KMS-11 (cell line): ENCODE data around the gene MAP7D2.

ENCODE experiments used
- H2AFZ ChIP-seq: fragments of 200-600 bp; sonication (generic); 2 replicates; pipeline ENCODE4 v1.6.1; 2016; ENCODE audit warnings: antibody characterized with exemption, mixed run types, low read depth
- H3K27ac ChIP-seq: fragments of 200-600 bp; sonication (generic); 2 replicates; pipeline ENCODE4 v1.6.1; 2016; ENCODE audit warnings: mild to moderate bottlenecking, mixed run types
- H3K27me3 ChIP-seq: fragments of 200-600 bp; sonication (generic); 2 replicates; pipeline ENCODE4 v1.6.1; 2017; ENCODE audit warnings: mild to moderate bottlenecking, low read depth, mixed run types, moderate library complexity; ENCODE audit not compliant: insufficient read depth
- H3K36me3 ChIP-seq: fragments of 200-600 bp; sonication (generic); 2 replicates; pipeline ENCODE4 v1.6.1; 2017; ENCODE audit warnings: mild to moderate bottlenecking, mixed run types; ENCODE audit not compliant: insufficient read depth
- H3K4me1 ChIP-seq: fragments of 200-600 bp; sonication (generic); 2 replicates; pipeline ENCODE4 v1.6.1; 2016; ENCODE audit warnings: mild to moderate bottlenecking, low read depth, mixed run types; ENCODE audit not compliant: poor library complexity, severe bottlenecking
- H3K4me2 ChIP-seq: fragments of 200-600 bp; sonication (generic); 2 replicates; pipeline ENCODE4 v1.7.0; 2016; ENCODE audit warnings: mild to moderate bottlenecking, mixed run types
- H3K4me3 ChIP-seq: fragments of 200-600 bp; sonication (generic); IDR thresholded peaks from 2 replicates; pipeline ENCODE4 v1.6.1; 2017; ENCODE audit warnings: low read depth, low read length, mixed read lengths; ENCODE audit not compliant: insufficient read depth
- H3K79me2 ChIP-seq: fragments of 200-600 bp; sonication (generic); 2 replicates; pipeline ENCODE4 v1.6.1; 2016; ENCODE audit warnings: low read depth, mixed run types; ENCODE audit not compliant: insufficient read depth
- H3K9ac ChIP-seq: fragments of 200-600 bp; sonication (generic); 2 replicates; pipeline ENCODE4 v1.6.1; 2016; ENCODE audit warnings: mild to moderate bottlenecking, mixed run types
- H4K20me1 ChIP-seq: fragments of 200-600 bp; sonication (generic); 2 replicates; pipeline ENCODE4 v1.6.1; 2016; ENCODE audit warnings: mild to moderate bottlenecking, mixed run types; ENCODE audit not compliant: insufficient read depth
- CTCF ChIP-seq: fragments of 200-600 bp; sonication (generic); conservative IDR thresholded peaks from 2 replicates; pipeline ENCODE4 v1.6.1; 2017; ENCODE audit warnings: low read depth, mild to moderate bottlenecking, antibody characterized with exemption, low read length, moderate library complexity, mixed read lengths

The MAP7D2 gene

GRCh38 chrX:20032201-20032600 lies 84.5 kb downstream of the MAP7D2 start:
- no peak for TF ChIP-seq CTCF
- Histone ChIP-seq H3K4me3 (no peak overlapping the region), H3K9ac (no peak overlapping the region), H3K27ac (no peak overlapping the region), H3K4me1 (peaks cover 26% of the 10 kb centered on the region), H4K20me1 (no peaks in the 10 kb centered on the region), H3K4me2 (no peak overlapping the region), H3K36me3 (no peaks in the 10 kb centered on the region), H3K27me3 (no peaks in the 10 kb centered on the region), H2AFZ (no peak overlapping the region), H3K79me2 (no peaks in the 10 kb centered on the region)

GRCh38 chrX:20029728-20030127 lies 87.0 kb downstream of the MAP7D2 start:
- no peak overlapping the region for H3K4me3 ChIP-seq
- peak overlapping the region; percentile 88 for H3K4me2 ChIP-seq
- no peaks in the 10 kb centered on the region for H4K20me1 ChIP-seq
- no peak overlapping the region for H3K9ac ChIP-seq
- TF ChIP-seq CTCF = no peak
- H3K27ac ChIP-seq = peak overlapping the region; percentile 58
- H2AFZ ChIP-seq = peak overlapping the region; percentile 49; the same call in 1 of the 2 replicates
- H3K79me2 ChIP-seq = no peaks in the 10 kb centered on the region
- no peaks in the 10 kb centered on the region for H3K36me3 ChIP-seq
- H3K27me3 ChIP-seq = no peaks in the 10 kb centered on the region
- peaks cover 26% of the 10 kb centered on the region for H3K4me1 ChIP-seq

GRCh38 chrX:20028588-20028987 lies 88.1 kb downstream of the MAP7D2 start:
- H3K4me1 ChIP-seq = peaks cover 26% of the 10 kb centered on the region
- TF ChIP-seq CTCF = no peak
- H2AFZ ChIP-seq = no peak overlapping the region
- no peaks in the 10 kb centered on the region for H3K36me3 ChIP-seq
- no peak overlapping the region for H3K4me2 ChIP-seq
- H3K27ac ChIP-seq = no peak overlapping the region
- no peaks in the 10 kb centered on the region for H3K27me3 ChIP-seq
- no peak overlapping the region for H3K4me3 ChIP-seq
- H4K20me1 ChIP-seq = no peaks in the 10 kb centered on the region
- no peak overlapping the region for H3K9ac ChIP-seq
- H3K79me2 ChIP-seq = no peaks in the 10 kb centered on the region

GRCh38 chrX:20026278-20026677 lies 90.4 kb downstream of the MAP7D2 start:
- Histone ChIP-seq H3K27me3 (no peaks in the 10 kb centered on the region), H4K20me1 (no peaks in the 10 kb centered on the region), H3K4me2 (no peak overlapping the region), H3K36me3 (no peaks in the 10 kb centered on the region), H3K4me3 (no peak overlapping the region), H3K79me2 (no peaks in the 10 kb centered on the region), H3K4me1 (peaks cover 26% of the 10 kb centered on the region), H3K9ac (no peak overlapping the region), H2AFZ (no peak overlapping the region), H3K27ac (no peak overlapping the region)
- no peak for TF ChIP-seq CTCF
